SK-N-SH (cell line): Measurements from ENCODE around the gene CELSR1. TPM values are rescaled to one million over a fixed set of nuclear protein-coding genes. Genes with fewer than 3 reads are reported as not detected.

ENCODE experiments used
- CTCF ChIA-PET: fragments of 300-600, 350-600 bp; formaldehyde crosslinking; extraction: SDS; loops from one replicate; lab custom pipeline; 2021; lab: Yijun Ruan, JAX
- POLR2A ChIA-PET: fragments of 350-600 bp; sonication (Branson Sonifier 250); formaldehyde crosslinking; extraction: SDS; loops from one replicate; lab custom pipeline; 2020; ENCODE audit warnings: antibody characterized with exemption, inconsistent platforms; lab: Yijun Ruan, JAX
- DNase-seq: peaks from one replicate; pipeline ENCODE4 v3.0.0; 2012
- H2AFZ ChIP-seq: fragments of 200-600 bp; sonication (generic); 2 replicates; pipeline ENCODE4 v1.8.1; 2016; ENCODE audit warnings: antibody characterized with exemption, mild to moderate bottlenecking, low read depth
- H3F3A ChIP-seq: fragments of 200-600 bp; sonication (generic); replicated peaks from 2 replicates; pipeline ENCODE3; 2016; ENCODE audit warnings: antibody characterized with exemption, mild to moderate bottlenecking; ENCODE audit not compliant: insufficient read depth
- H3K27ac ChIP-seq, 2 experiments: fragments of 200-500 bp in 1 of 2; fragments of 200-600 bp in 1 of 2; sonication (Bioruptor generic) in 1 of 2; sonication (generic), shearing (Covaris generic) in 1 of 2; 2 replicates each; pipeline versions ENCODE4 v1.5.1 to v1.6.1; 2014 to 2016; ENCODE audit warnings: low read depth in 2 of 2, inconsistent platforms in 1 of 2, low read length in 1 of 2, mild to moderate bottlenecking in 1 of 2, mixed read lengths in 1 of 2
- H3K27me3 ChIP-seq: fragments of 200-600 bp; sonication (generic), shearing (Covaris generic); 2 replicates; pipeline ENCODE4 v1.6.1; 2016; ENCODE audit warnings: mixed run types; ENCODE audit not compliant: insufficient read depth
- H3K36me3 ChIP-seq, 2 experiments: fragments of 200-500 bp in 1 of 2; fragments of 200-600 bp in 1 of 2; sonication (Bioruptor generic) in 1 of 2; sonication (generic) in 1 of 2; replicated peaks in 1 of 2; 2 replicates each; pipeline versions ENCODE3 to v1.5.1; 2014 to 2016; ENCODE audit warnings: low read length in 1 of 2, mild to moderate bottlenecking in 1 of 2; ENCODE audit not compliant: insufficient read depth in 2 of 2, control insufficient read depth in 1 of 2
- H3K4me1 ChIP-seq, 2 experiments: fragments of 200-500 bp in 1 of 2; fragments of 200-600 bp in 1 of 2; sonication (Bioruptor generic) in 1 of 2; sonication (generic), shearing (Covaris generic) in 1 of 2; 2 replicates each; pipeline versions ENCODE4 v1.5.1 to v1.6.1; 2014 to 2016; ENCODE audit warnings: low read depth in 1 of 2, low read length in 1 of 2, mixed run types in 1 of 2; ENCODE audit not compliant: insufficient read depth in 2 of 2, control insufficient read depth in 1 of 2
- H3K4me2 ChIP-seq: fragments of 200-600 bp; sonication (generic), shearing (Covaris generic); 2 replicates; pipeline ENCODE4 v1.6.1; 2017; ENCODE audit warnings: mixed run types
- H3K4me3 ChIP-seq, 2 experiments: fragments of 200-500 bp in 1 of 2; fragments of 200-600 bp in 1 of 2; sonication (Bioruptor generic) in 1 of 2; sonication (generic), shearing (Covaris generic) in 1 of 2; 2 replicates each; pipeline versions ENCODE4 v1.5.1 to v1.8.1; 2014 to 2016; ENCODE audit warnings: low read depth in 2 of 2, inconsistent platforms in 1 of 2, low read length in 1 of 2, mild to moderate bottlenecking in 1 of 2, mixed read lengths in 1 of 2, moderate library complexity in 1 of 2
- H3K79me2 ChIP-seq: fragments of 200-600 bp; sonication (generic); 2 replicates; pipeline ENCODE4 v1.8.1; 2017; ENCODE audit warnings: mild to moderate bottlenecking; ENCODE audit not compliant: insufficient read depth
- H3K9ac ChIP-seq: fragments of 200-600 bp; sonication (generic); 2 replicates; pipeline ENCODE4 v1.6.1; 2017; ENCODE audit warnings: mixed run types
- H3K9me2 ChIP-seq: fragments of 200-600 bp; sonication (generic); 2 replicates; pipeline ENCODE4 v1.6.1; 2017; ENCODE audit warnings: mixed run types
- H3K9me3 ChIP-seq: fragments of 200-600 bp; sonication (generic); 2 replicates; pipeline ENCODE4 v1.6.1; 2017; ENCODE audit warnings: mixed run types, mild to moderate bottlenecking, moderate library complexity
- H4K20me1 ChIP-seq: fragments of 200-600 bp; sonication (generic); 2 replicates; pipeline ENCODE4 v1.6.1; 2017; ENCODE audit warnings: mild to moderate bottlenecking, mixed run types; ENCODE audit not compliant: insufficient read depth
- ELF1 ChIP-seq: IDR thresholded peaks from 2 replicates; pipeline ENCODE4 v1.4.0; 2012
- EZH2phosphoT487 ChIP-seq: fragments of 200-600 bp; sonication (generic); IDR thresholded peaks from 2 replicates; pipeline ENCODE4 v1.6.1; 2017; ENCODE audit warnings: low read depth, mixed run types, mild to moderate bottlenecking, antibody characterized with exemption, moderate library complexity, borderline replicate concordance
- FOSL2 ChIP-seq: IDR thresholded peaks from 2 replicates; pipeline ENCODE4 v1.4.0; 2012; ENCODE audit warnings: low read depth, mild to moderate bottlenecking, moderate library complexity, borderline replicate concordance
- MXI1 ChIP-seq: IDR thresholded peaks from 2 replicates; pipeline ENCODE4 v1.6.1; 2012; ENCODE audit warnings: mild to moderate bottlenecking, low read depth, low read length, improper control_type of control experiment
- NFIC ChIP-seq: IDR thresholded peaks from 2 replicates; pipeline ENCODE4 v1.4.0; 2012; ENCODE audit warnings: borderline replicate concordance
- RXRA ChIP-seq: IDR thresholded peaks from 2 replicates; pipeline ENCODE4 v1.4.0; 2012; ENCODE audit warnings: low read depth, mild to moderate bottlenecking, borderline replicate concordance
- SIN3A ChIP-seq: IDR thresholded peaks from 2 replicates; pipeline ENCODE4 v1.6.1; 2012; ENCODE audit warnings: low read depth, mild to moderate bottlenecking, low read length, moderate library complexity, borderline replicate concordance
- TAF1 ChIP-seq: IDR thresholded peaks from 2 replicates; pipeline ENCODE4 v1.6.1; 2012; ENCODE audit warnings: low read depth, mild to moderate bottlenecking, low read length, moderate library complexity, borderline replicate concordance
- TEAD4 ChIP-seq: IDR thresholded peaks from 2 replicates; pipeline ENCODE4 v1.4.0; 2012; ENCODE audit warnings: mild to moderate bottlenecking, borderline replicate concordance; ENCODE audit not compliant: insufficient read depth
- YY1 ChIP-seq: IDR thresholded peaks from 2 replicates; pipeline ENCODE4 v1.4.0; 2012; ENCODE audit warnings: low read depth, mild to moderate bottlenecking
- WGBS: methylation state at CpG from one replicate; pipeline ENCODE4 v1.1.6; 2017; ENCODE audit warnings: low lambda C conversion rate; 5-methylcytosine and 5-hydroxymethylcytosine counted together
- polyA plus RNA-seq, 3 experiments: library from polyadenylated mRNA; depleted of rRNA; stranded (reverse); fragments of >200 nt; gene quantifications; 2 replicates each; pipeline ENCODE4 v1.2.3, GENCODE V29; 2012
- TF ChIP-seq, protein P1 (sequence below): IDR thresholded peaks from 2 replicates; pipeline ENCODE4 v1.4.0; 2012; ENCODE audit warnings: low read depth
- TF ChIP-seq, protein P2 (sequence below): IDR thresholded peaks from 2 replicates; pipeline ENCODE4 v1.4.0; 2012; ENCODE audit warnings: low read depth, borderline replicate concordance
- TF ChIP-seq, protein P3 (sequence below): IDR thresholded peaks from 2 replicates; pipeline ENCODE4; 2012
- TF ChIP-seq, protein P4 (sequence below): IDR thresholded peaks from 2 replicates; pipeline ENCODE4 v1.4.0; 2012; ENCODE audit warnings: low read depth, borderline replicate concordance
- TF ChIP-seq, protein P5 (sequence below): IDR thresholded peaks from 2 replicates; pipeline ENCODE4 v1.6.1; 2012; ENCODE audit warnings: mild to moderate bottlenecking, low read depth, low read length, moderate library complexity

Gene CELSR1
- polyA plus RNA-seq, 1 of the 3 experiments (the other 2 are of a cell fraction) = 5.0 TPM

DNA sequence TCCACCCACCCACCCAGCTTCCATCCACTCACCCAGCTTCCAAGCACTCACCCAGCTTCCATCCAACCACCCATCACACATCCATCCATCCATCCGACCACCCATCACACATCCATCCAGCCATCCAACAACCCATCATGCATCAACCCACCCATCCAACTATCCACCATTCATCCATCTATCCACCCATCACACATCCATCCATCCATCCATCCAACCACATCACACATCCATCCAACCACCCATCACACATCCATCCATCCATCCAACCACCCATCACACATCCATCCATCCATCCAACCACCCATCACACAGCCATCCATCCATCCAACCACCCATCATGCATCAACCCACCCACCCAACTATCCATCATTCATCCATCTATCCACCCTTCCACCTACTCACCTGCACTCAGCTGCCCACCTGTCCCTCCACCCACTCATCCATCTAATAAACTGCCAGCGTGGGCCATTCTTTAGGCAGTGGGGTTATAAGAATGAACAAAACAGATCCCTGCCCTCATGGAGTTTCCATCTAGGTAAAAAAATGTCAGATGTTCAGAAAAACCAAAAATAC, 88.2 kb downstream of the CELSR1 start:
- TF ChIP-seq EZH2phosphoT487 (no peak), FOSL2 (no peak), YY1 (no peak), RXRA (no peak), TAF1 (no peak), ELF1 (no peak), TEAD4 (no peak), MXI1 (no peak), SIN3A (no peak), NFIC (no peak)
- TF ChIP-seq, protein P1, sequence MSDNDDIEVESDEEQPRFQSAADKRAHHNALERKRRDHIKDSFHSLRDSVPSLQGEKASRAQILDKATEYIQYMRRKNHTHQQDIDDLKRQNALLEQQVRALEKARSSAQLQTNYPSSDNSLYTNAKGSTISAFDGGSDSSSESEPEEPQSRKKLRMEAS = no peak
- TF ChIP-seq, protein P2, sequence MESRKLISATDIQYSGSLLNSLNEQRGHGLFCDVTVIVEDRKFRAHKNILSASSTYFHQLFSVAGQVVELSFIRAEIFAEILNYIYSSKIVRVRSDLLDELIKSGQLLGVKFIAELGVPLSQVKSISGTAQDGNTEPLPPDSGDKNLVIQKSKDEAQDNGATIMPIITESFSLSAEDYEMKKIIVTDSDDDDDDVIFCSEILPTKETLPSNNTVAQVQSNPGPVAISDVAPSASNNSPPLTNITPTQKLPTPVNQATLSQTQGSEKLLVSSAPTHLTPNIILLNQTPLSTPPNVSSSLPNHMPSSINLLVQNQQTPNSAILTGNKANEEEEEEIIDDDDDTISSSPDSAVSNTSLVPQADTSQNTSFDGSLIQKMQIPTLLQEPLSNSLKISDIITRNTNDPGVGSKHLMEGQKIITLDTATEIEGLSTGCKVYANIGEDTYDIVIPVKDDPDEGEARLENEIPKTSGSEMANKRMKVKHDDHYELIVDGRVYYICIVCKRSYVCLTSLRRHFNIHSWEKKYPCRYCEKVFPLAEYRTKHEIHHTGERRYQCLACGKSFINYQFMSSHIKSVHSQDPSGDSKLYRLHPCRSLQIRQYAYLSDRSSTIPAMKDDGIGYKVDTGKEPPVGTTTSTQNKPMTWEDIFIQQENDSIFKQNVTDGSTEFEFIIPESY = no peak
- TF ChIP-seq, protein P3, sequence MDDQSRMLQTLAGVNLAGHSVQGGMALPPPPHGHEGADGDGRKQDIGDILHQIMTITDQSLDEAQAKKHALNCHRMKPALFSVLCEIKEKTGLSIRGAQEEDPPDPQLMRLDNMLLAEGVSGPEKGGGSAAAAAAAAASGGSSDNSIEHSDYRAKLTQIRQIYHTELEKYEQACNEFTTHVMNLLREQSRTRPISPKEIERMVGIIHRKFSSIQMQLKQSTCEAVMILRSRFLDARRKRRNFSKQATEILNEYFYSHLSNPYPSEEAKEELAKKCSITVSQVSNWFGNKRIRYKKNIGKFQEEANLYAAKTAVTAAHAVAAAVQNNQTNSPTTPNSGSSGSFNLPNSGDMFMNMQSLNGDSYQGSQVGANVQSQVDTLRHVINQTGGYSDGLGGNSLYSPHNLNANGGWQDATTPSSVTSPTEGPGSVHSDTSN = no peak
- TF ChIP-seq, protein P4, sequence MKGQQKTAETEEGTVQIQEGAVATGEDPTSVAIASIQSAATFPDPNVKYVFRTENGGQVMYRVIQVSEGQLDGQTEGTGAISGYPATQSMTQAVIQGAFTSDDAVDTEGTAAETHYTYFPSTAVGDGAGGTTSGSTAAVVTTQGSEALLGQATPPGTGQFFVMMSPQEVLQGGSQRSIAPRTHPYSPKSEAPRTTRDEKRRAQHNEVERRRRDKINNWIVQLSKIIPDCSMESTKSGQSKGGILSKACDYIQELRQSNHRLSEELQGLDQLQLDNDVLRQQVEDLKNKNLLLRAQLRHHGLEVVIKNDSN = no peak
- TF ChIP-seq, protein P5, sequence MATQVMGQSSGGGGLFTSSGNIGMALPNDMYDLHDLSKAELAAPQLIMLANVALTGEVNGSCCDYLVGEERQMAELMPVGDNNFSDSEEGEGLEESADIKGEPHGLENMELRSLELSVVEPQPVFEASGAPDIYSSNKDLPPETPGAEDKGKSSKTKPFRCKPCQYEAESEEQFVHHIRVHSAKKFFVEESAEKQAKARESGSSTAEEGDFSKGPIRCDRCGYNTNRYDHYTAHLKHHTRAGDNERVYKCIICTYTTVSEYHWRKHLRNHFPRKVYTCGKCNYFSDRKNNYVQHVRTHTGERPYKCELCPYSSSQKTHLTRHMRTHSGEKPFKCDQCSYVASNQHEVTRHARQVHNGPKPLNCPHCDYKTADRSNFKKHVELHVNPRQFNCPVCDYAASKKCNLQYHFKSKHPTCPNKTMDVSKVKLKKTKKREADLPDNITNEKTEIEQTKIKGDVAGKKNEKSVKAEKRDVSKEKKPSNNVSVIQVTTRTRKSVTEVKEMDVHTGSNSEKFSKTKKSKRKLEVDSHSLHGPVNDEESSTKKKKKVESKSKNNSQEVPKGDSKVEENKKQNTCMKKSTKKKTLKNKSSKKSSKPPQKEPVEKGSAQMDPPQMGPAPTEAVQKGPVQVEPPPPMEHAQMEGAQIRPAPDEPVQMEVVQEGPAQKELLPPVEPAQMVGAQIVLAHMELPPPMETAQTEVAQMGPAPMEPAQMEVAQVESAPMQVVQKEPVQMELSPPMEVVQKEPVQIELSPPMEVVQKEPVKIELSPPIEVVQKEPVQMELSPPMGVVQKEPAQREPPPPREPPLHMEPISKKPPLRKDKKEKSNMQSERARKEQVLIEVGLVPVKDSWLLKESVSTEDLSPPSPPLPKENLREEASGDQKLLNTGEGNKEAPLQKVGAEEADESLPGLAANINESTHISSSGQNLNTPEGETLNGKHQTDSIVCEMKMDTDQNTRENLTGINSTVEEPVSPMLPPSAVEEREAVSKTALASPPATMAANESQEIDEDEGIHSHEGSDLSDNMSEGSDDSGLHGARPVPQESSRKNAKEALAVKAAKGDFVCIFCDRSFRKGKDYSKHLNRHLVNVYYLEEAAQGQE = no peak
- no peaks in the 10 kb centered on the region for H3K27me3 ChIP-seq
- H3K4me1 ChIP-seq = no peaks in the 10 kb centered on the region; a peak in 1 of 4 replicates
- POLR2A ChIA-PET = no interaction called here
- no peak overlapping the region for H3K4me2 ChIP-seq
- H4K20me1 ChIP-seq = no peaks in the 10 kb centered on the region
- H3K9me3 ChIP-seq = no peaks in the 10 kb centered on the region
- no peak overlapping the region for H2AFZ ChIP-seq
- WGBS = 36% methylated on average over 2 of the region's 2 CpGs
- no peak overlapping the region for H3K9ac ChIP-seq
- DNase-seq = no peak
- no peaks in the 10 kb centered on the region for H3K79me2 ChIP-seq
- no peaks in the 10 kb centered on the region for H3F3A ChIP-seq
- H3K27ac ChIP-seq = no peak overlapping the region
- H3K4me3 ChIP-seq = no peak overlapping the region
- no peaks in the 10 kb centered on the region for H3K36me3 ChIP-seq
- H3K9me2 ChIP-seq = no peaks in the 10 kb centered on the region
- CTCF ChIA-PET = interaction anchor here (1.3 kb wide), 1 partner anchor 10 kb away, joined by 5 read pairs; no protein-coding TSS in a partner anchor
